Smooth muscle cell of the brain vasculature (primary cell): Measurements from ENCODE around the gene PLA2G2F.
"Not testable (repeated sequence)": the region's sequence is repeated elsewhere in the genome, so short reads cannot be mapped to it uniquely, and the experiment has no call there.

ENCODE experiments used
- DNase-seq: peaks from one replicate; pipeline ENCODE4 v3.0.0-alpha.2; 2012; ENCODE audit warnings: low read depth, low spot score

Gene PLA2G2F

DNA sequence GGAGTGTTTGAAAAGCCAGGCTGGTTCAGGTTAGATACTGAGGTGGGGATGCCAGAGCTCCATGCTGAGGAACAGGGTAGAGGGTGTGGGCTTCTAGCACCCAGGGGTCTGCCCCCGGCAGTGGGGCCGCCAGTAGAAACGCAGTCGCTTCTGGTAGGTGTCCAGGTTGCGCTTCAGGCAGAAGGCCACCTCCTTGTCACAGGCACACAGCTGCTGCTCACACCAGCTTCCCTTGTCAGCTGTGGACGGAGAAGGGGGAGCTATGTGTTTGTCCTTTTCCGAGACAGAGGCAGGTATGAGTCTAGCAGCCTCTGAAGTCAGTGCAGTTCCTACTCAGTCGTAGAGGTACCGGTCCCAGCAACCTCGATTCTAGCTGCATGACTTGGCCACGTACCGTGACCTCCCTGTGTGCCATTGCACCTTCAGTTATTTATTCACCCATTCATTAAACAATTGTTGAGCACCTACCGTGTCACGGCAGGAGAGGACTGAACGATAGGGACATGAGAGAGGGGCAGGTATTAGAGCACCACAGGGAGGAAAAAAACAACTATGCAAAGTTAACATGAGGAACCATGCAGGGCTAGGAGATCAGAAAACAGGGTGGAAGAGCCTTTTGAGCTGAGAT lies 25.0 kb upstream of the PLA2G2F start:
- DNase-seq: no peak

DNA sequence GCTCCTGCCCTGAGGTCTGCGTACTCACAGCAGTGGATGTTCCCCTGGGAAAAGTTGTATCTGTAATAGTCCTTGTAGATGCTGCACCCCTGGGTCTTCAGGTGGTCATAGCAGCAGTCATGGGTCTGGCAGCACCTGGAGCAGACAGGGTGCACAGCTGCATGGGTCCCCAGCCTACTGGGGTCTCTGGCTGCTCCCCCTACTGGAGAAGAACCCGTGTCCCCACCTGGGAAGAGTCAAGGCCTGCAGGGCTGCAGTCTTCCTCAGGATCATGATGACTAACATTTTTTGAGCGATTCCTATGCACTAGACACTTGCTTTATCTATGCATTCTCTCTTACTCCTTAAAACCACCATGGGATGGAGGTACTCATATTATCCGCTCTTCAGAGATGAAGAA lies 23.6 kb upstream of the PLA2G2F start:
- DNase-seq: no peak

DNA sequence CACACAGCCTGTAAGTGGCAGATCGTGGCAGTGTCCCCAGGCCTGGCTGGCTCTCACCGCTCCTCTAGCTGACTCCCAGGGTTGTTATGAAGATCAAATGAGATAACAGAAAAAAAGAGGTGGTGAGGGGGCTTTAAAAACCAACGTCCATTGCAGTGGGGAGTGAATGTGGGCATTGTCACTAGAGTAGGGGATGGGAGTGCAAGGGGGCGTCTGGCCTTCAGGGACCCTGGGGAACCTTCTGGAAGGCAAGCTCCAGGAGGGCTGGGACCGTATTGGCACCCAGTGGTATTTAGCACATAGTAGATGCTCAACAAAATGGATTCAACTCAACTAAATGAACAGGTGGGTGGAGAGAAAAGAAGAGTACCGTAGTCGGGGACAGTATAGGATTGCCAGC lies 23.2 kb upstream of the PLA2G2F start:
- no peak for DNase-seq

DNA sequence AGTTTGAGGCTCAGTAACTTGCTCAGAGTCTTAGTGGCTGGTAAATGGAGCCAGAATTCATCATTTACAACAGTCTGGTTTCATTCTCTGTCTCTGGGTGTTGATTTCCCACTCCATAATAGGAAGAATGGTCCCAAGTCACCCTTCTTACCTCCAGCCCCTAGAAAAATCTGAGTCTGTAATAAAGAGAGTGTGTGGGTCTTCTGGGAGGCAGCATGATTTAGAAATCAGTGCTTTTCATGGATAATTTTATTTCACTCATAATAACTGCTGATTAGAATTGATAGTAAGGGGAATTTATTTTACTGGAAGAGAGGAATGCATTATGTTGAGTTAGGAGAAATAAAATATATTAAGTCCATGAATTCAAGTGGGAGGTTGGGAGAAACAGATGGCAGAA lies 21.9 kb upstream of the PLA2G2F start:
- DNase-seq: no peak

DNA sequence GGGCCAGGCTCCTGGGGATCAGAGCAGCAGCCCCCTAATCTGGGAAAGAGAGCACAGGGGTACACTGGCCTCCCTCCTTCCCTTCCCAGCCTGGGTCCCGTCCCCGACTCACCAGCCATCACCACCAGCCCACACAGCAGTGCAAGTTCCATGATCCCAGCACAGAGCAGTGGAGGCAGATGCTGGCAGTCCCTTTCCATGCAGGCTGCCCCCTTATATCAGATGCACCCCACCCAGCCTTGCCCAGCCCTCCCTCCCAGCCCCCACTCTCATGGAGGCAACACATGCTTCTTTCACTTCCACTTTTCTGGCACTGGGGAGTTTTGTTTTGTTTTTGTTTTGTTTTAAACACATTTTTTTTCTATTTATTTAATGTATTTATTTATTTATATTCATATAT lies 19.8 kb upstream of the PLA2G2F start, which contains the start of gene PLA2G2D:
Gene PLA2G2D, minus strand, starts transcription at position 190 of the 400 bp plus-strand sequence. Its CDS starts 38 bp downstream, at position 152.
- DNase-seq: no peak

DNA sequence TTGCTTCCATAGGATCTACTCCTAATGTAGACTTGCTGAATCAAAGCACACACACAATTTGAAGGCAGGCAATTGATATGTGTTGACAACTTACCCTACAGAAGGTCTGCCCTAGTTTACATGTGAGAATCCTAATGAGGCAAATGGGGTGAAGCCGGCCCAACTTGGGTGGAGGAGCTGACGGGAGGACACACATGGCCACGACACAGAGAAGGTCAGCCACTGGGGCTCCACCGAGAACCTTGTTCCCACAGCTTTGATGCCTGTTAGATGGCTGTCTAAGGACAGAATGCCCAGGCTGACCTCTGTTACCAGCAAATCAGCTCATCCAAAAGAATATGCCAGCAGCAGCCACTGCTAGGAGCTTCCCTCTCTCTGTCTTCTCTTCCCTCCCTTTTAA lies 18.3 kb upstream of the PLA2G2F start:
- no peak for DNase-seq

DNA sequence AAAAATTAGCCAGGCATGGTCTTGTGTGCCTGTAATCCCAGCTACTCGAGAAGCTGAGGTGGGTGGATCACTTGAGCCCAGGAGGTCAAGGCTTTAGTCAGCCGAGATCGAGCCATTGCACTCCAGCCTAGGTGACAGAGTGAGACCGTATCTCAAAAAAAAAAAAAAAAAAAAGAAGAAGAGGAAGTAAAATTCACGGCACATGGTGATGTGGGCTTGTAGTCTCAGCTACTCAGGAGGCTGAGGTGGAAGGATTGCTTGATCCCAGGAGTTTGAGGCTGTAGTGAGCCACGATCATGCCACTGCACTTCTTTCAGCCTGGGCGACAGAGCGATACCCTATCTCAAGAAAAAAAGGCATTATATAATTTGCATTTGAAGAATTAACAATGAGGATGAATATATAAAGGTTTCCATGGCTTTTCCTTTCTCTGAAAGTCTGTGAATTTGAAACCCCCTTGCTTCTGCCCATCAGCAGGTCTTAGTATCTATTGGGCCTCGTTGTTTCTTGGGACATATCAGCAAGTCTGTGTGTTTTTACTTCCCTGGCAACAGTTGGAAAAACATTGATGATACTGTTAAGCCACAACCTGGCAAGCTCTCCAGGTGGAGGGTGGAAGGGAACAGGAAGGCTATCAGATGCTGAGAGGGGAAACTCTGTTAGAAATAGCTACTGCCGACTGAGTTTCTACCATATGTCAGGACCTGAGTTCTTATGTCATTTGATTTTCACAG lies 15.2 kb upstream of the PLA2G2F start:
- no peak for DNase-seq

DNA sequence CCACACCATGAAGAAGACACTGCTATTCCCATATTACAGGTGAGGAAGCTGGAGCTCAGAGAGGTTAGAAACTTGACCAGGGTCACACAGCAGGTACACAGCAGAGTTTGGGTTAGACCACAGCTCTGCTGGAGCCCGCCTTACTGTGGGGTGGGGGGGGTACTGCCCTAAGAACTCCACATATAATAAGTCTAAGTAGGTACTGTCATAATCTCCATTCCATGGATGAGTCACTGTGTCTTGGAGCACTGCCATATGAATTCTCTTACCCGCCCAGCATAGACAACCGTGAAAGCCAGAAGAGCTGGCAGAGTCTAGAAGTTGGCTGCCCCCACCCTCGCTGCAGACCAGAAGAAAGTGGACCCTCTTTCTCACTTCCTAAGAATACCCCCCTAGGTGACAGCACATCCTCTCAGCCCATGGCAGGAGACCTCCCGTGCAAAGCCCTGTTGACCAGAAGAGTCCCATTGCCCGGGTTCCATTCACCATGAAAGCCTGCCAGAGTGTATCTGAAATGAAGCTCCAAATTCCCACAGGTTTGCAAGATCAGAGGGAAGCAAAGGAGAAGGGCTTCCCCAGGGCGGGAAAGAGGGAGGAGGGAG lies 14.6 kb upstream of the PLA2G2F start:
- DNase-seq: no peak

DNA sequence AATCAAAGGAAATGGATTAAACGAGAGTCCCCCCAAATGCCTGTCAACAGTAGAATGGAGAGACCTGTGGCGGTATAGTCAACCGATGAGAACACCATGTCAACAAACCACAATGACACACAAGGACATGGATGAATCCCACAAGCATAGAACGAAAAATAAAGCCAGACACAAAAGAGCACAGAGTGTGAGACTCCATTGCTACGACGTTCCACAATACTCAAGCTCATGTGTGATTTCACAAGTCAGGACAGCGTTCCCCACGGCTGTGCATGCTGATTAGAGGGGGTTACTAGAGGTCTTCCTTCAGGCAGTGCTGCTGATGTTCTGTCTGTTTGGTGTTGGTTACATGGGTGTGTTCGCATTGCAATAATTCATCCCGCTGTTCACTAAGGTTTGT lies 14.0 kb upstream of the PLA2G2F start:
- no peak for DNase-seq

DNA sequence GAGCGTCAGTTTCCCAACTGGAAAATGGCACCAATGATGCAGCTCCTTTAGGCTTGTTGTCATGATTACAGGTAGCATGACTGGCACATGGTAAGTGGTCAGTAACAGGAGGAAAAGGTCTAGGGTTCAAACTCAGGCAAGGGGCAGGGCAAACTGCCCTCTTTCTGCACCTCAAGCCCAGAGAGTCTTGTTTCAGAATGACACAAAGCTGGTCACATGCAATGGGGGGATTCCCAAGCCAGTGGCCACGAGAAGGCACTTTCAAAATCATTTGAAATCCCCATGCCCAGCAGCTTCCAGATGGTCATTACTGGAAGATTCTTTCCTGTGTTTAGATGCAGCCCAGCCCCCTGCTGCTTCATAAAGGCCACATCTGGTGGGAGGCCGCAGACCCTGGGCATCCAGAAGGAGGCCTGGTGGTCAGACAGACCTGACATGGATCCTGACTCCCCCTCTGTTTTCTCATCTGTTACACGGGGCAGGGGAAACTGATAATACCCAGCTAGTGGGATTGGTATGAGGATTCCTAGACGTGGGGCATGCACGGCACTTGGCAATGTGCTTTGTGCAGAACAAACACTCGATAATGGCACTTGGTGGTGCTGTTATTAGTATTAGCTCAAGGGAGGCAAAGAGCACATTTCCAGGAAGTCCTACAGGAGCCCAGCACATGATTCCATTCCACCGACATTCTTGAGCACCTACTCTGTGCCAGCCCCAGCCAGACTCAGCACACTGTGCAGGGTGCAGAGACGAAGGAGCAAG lies 12.9 kb upstream of the PLA2G2F start:
- no peak for DNase-seq

DNA sequence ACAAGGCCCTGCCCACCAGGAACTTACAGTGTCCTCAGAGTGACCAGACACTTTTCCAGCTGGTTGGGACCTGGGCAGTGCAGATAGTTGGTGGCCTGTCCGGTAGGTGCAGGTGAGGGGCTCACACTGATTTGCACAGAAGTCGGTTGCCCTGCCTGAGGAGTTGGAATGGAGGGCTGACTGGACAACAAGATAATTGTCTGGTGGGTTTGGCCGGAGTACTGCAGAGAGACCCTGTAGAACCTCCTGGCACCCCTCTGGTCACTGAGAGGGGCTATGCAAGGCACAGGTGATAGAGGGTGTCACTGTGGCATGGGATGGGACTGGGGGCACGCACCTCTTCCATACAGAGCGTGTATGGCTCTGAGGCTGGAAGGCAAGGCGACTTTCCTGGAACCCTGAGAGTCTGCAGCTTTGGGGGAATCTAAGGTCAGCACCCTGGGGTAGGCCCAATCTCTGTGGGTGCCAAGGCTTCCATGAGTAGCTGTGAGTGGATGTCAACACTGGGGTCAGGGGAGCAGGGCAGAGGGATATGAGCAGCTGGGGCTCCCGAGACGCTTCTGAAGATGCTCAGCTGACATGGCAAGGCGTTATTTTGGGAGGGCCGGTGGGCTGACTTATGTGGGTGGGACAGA lies 12.2 kb upstream of the PLA2G2F start:
- no peak for DNase-seq

DNA sequence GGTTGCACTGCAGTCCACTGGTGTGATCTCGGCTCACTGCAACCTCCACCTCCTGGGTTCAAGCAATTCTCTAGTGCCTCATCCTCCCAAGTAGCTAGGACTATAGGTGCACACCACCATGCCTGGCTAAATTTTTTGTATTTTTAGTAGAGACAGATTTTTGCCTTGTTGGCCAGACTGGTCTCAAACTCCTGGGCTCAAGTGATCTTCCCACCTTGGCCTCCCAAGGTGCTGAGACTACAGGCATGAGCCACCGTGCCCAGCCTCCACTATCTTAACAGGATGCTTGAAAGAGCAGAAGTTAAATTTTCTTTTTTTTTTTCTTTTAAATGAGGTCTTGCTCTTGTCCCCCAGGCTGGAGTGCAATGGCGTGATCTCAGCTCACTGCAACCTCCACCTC lies 8.6 kb upstream of the PLA2G2F start:
- not testable (repeated sequence) for DNase-seq

DNA sequence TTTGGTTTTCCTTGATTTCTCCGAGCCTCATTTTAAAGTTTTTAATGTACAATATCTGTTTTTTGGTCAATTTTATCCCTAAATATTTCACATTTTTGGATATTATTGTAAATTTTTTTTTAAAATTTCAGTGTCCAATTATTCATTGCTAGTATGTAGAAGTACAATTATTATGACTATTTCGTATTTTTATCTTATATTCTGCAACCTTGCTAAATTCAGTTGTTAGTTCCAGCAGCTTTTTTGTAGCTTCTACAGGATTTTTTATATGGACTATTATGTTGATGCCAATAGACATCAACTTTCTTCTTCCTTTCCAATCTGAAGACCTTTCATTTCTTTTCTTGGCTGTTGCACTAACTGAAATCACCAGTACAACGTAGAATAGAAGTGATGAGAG lies 4.1 kb upstream of the PLA2G2F start:
- DNase-seq: no peak

DNA sequence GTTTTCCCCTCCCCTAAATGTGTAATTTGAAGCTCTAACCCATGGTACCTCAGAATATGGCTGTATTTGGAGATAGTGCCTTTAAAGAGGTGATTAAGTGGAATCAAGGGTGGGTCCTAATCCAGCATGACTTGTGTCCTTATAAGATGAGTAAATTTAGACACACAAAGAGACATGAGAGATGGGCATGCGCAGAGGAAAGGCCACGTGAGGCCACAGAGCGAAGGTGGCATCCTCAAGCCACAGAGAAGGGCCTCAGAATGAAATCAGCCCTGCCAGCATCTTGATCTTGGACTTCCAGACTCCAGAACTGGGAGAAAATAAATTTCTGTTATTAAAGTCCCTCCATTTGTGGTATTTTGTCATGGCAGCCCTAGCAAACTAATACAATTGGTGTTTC lies 2.9 kb upstream of the PLA2G2F start:
- DNase-seq: no peak

DNA sequence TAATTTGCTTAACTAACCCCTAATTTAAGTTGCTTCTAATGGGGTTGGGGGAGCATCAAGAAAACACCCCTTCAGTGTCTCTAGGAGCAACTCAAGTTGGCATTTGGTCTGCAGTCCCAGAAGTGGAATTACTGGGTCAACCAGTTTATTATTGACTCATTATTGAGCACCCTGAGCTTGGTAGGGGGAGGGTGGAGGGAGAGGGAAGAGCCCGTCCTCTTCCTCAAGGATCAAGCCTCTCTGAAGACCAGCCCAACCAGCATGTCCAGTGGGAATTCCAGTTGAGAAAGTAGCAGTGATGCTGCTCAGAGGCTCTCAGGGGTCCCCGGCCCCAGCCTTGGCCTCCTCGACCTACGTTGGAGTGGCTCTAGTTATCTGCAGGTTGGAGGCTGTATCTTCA lies 2.1 kb upstream of the PLA2G2F start:
- no peak for DNase-seq

DNA sequence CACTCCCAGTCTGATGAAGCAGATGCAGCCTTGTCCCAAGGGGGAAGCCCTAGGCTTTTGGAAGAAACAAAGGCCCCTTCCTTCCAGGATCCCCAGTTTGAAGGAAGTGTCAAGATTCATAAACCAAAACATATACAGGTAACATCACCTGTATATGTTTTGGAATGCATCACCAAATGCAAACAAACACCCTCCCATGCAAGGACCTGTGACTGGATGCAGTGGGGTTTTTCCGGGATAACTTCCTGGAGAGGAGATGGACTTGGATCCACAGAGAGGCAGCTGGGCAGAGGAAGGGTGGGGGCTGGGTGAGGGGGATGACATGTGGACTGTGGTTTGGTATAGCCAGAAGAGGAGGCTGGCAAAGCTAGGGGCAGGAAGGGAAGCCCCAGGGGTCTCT lies 1.5 kb upstream of the PLA2G2F start:
- no peak for DNase-seq

DNA sequence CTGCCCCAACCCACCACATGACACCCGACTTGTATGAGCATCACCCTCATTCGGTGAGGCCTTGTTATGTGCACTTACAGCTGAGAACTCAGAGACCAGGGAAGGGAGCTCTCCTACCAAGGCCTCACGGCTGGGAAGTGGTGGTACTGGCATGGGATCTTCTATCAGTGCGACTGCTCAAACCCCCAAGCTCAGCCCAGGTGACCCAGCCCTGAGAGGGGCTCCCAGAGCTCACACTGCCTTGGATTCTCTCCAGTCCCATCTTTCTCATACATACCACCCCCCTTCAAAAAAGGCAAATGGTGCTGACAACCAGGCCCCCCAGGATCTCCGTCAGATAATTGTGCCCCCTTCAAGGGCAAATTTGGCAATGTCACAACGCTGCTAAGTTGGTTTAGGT lies 777 bp upstream of the PLA2G2F start:
- DNase-seq: no peak

DNA sequence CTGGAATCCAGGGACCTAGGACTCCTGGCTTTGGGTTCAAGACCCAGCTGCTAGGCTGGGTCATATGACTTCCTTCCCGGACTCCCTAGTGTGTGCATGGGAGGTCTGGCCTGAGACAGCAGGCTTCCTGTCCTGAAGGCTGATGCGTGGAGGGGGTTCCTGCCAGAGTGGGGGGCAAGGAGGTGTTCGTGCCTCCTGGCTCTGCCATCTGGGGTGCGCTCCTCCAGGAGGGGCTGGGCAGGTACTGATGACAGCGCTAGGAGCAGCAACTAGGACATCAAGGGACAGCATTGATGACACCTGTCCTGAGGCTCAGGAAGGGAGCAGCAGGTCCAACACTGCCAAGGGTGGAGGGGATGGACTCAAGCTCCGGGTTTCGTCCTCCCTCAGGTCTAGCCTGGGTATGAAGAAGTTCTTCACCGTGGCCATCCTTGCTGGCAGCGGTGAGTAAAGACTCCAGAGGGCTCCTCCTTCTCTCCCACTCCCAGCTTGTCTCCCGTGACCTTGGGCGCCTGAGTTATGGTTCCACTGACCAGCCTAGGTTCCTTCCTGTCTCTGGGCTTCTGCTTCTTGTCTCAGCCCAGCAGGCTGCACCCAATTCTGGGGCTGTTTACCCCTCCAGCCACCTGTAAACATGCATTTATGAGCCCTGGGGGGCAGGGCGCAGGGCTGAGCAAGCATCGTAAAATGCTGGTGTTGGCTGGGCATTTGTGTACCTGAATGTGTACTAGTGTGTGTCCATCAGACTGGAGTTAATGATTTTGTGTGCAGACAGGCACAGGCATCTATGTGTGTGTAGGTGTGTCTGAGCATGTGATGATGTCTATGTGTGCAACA lies 871 bp downstream of the PLA2G2F start:
- DNase-seq: no peak

DNA sequence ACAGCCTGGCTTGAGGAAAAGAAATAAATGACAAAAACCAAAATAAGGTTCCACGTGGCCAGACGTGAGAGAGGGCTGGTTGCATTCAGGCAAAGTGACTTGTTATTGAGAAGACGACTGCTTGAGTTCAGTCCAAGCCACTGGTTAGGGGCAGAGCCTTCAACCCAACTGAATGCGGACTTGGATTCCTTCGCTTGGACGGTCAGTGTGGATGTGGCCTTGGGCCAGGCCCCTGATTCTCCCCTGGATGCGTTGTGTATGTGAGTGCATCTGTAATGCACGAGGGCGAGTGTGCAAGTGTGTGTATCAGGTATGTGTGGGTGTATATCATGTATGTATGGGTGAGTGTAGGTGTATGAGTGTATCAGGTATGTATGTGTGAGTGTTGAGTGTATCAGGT lies 1.9 kb downstream of the PLA2G2F start:
- no peak for DNase-seq

DNA sequence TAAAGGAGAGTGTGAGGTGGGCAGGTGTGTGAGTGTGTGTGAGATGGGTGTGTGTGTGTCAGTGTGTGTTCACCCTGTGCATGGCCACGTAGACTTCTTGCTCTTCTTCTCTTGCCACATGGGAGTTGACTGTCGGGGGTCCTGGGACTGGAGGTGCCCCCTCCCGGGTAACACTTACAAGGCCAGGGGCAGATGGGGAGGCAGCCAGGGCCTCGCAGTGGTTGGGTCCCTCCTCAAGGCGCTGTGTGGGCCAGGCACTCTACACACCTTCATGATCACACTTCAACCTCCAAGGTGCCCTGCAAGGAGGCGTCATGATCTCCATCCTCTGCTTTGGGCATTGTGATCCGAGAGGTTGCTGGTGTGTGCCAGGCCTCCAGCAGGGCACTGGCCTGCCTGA lies 2.3 kb downstream of the PLA2G2F start:
- DNase-seq: no peak
